HCT116 (cell line): ENCODE results near the gene AGRP. TPM values are rescaled to one million over a fixed set of nuclear protein-coding genes. Genes with fewer than 3 reads are reported as not detected.

Experiments used
- ATAC-seq: fragments of 200-7000 bp; cut with Tn5 transposase; 2 replicates; pipeline ENCODE4 v1.9.1; 2020; ENCODE audit warnings: mild to moderate bottlenecking, moderate library complexity
- BruUV-seq: library from RNA; stranded (reverse); fragments of 400-500 nt; replicated peaks from 2 replicates; lab custom pipeline; 2021; lab: Mats Ljungman, UMichigan
- CTCF ChIA-PET: fragments of 300-600 bp; sonication (Branson Sonifier 250); formaldehyde crosslinking; loops from one replicate; lab custom pipeline; 2021; ENCODE audit warnings: antibody characterized with exemption; lab: Charles Lee
- POLR2A ChIA-PET: fragments of 300-600, 350-600 bp; sonication (Branson Sonifier 250); formaldehyde crosslinking; loops from one replicate; lab custom pipeline; 2021; ENCODE audit warnings: antibody characterized with exemption; lab: Charles Lee
- RAD21 ChIA-PET, 2 experiments: fragments of 300-600 bp; sonication (Branson Sonifier 250); formaldehyde crosslinking; loops; one replicate each; lab custom pipeline; 2023; ENCODE audit warnings: low total read pairs in 2 of 2; ENCODE audit not compliant: uncharacterized antibody in 2 of 2, unreplicated experiment in 2 of 2, low non-redundant PET in 1 of 2; lab: Charles Lee
- DNase-seq: peaks from one replicate; pipeline ENCODE4 v3.0.0-alpha.2; 2010; ENCODE audit warnings: low read depth, low spot score
- H2AFZ ChIP-seq: fragments of 200-600 bp; shearing (Covaris generic), sonication (generic); 2 replicates; pipeline ENCODE4 v1.6.1; 2017; ENCODE audit warnings: low read depth, mixed run types, mixed read lengths, antibody characterized with exemption, low read length; ENCODE audit not compliant: poor library complexity, severe bottlenecking
- H3K27ac ChIP-seq: 2 replicates; pipeline ENCODE4 v1.5.1; 2012; ENCODE audit warnings: low read depth, low read length
- H3K27me3 ChIP-seq: fragments of 200-600 bp; sonication (generic); 2 replicates; pipeline ENCODE4 v1.6.1; 2016; ENCODE audit warnings: mixed run types, low read length, mixed read lengths; ENCODE audit not compliant: insufficient read depth
- H3K36me3 ChIP-seq, 2 experiments: fragments of 200-500 bp in 1 of 2; fragments of 200-600 bp in 1 of 2; sonication (Bioruptor generic) in 1 of 2; sonication (generic) in 1 of 2; 2 replicates each; pipeline versions ENCODE4 v1.5.1 to v1.6.1; 2014 to 2016; ENCODE audit warnings: low read length in 2 of 2, inconsistent platforms in 1 of 2, mixed read lengths in 1 of 2, mixed run types in 1 of 2; ENCODE audit not compliant: insufficient read depth in 2 of 2, control insufficient read depth in 1 of 2
- H3K4me1 ChIP-seq, 2 experiments: fragments of 200-600 bp in 1 of 2; sonication (generic) in 1 of 2; 2 replicates each; pipeline versions ENCODE4 v1.5.1 to v1.6.1; 2012 to 2017; ENCODE audit warnings: low read length in 2 of 2, inconsistent platforms in 1 of 2, mild to moderate bottlenecking in 1 of 2, mixed read lengths in 1 of 2, mixed run types in 1 of 2, moderate library complexity in 1 of 2; ENCODE audit not compliant: insufficient read depth in 2 of 2, control insufficient read depth in 1 of 2
- H3K4me2 ChIP-seq: fragments of 200-600 bp; sonication (generic); 2 replicates; pipeline ENCODE4 v1.6.1; 2017; ENCODE audit warnings: mixed run types, low read length, mixed read lengths
- H3K4me3 ChIP-seq, 2 experiments: fragments of 200-600 bp in 1 of 2; sonication (generic) in 1 of 2; replicated peaks in 1 of 2; 2 replicates each; pipeline ENCODE4 v1.5.1; 2011 to 2016; ENCODE audit warnings: low read length in 2 of 2, control low read depth in 1 of 2, low read depth in 1 of 2, mild to moderate bottlenecking in 1 of 2, mixed read lengths in 1 of 2, mixed run types in 1 of 2
- H3K79me2 ChIP-seq: fragments of 200-600 bp; sonication (generic); 2 replicates; pipeline ENCODE4 v1.6.1; 2017; ENCODE audit warnings: mild to moderate bottlenecking, mixed run types, low read length, moderate library complexity, mixed read lengths; ENCODE audit not compliant: insufficient read depth
- H3K9ac ChIP-seq: fragments of 200-600 bp; sonication (generic); 2 replicates; pipeline ENCODE4 v1.6.1; 2016; ENCODE audit warnings: low read length, mixed read lengths
- H3K9me2 ChIP-seq: fragments of 200-600 bp; sonication (generic), shearing (Covaris generic); 2 replicates; pipeline ENCODE4 v1.6.1; 2017; ENCODE audit warnings: mixed run types, mild to moderate bottlenecking, moderate library complexity; ENCODE audit not compliant: insufficient read depth
- H3K9me3 ChIP-seq, 2 experiments: fragments of 200-500 bp in 1 of 2; fragments of 200-600 bp in 1 of 2; sonication (Bioruptor generic) in 1 of 2; sonication (generic) in 1 of 2; 2 replicates each; pipeline ENCODE4 v1.6.1; 2014 to 2017; ENCODE audit warnings: low read length in 2 of 2, mixed read lengths in 2 of 2, inconsistent platforms in 1 of 2, low read depth in 1 of 2, mild to moderate bottlenecking in 1 of 2, mixed run types in 1 of 2, moderate library complexity in 1 of 2; ENCODE audit not compliant: control insufficient read depth in 1 of 2, insufficient read depth in 1 of 2
- H4K20me1 ChIP-seq: fragments of 200-600 bp; sonication (generic), shearing (Covaris generic); 2 replicates; pipeline ENCODE4 v1.6.1; 2017; ENCODE audit warnings: mixed run types, mild to moderate bottlenecking, moderate library complexity; ENCODE audit not compliant: insufficient read depth
- CBX3 ChIP-seq: IDR thresholded peaks from 2 replicates; pipeline ENCODE4 v1.6.1; 2012; ENCODE audit warnings: low read depth
- CTCF ChIP-seq, 3 experiments: fragments of 200-600 bp in 1 of 3; sonication (generic) in 1 of 3; IDR thresholded peaks in 2 of 3; conservative IDR thresholded peaks in 1 of 3; 2 replicates each; pipeline ENCODE4 v1.5.1; 2012 to 2017; ENCODE audit warnings: low read depth in 2 of 3, low read length in 2 of 3, antibody characterized with exemption in 1 of 3, borderline replicate concordance in 1 of 3, control low read depth in 1 of 3, mild to moderate bottlenecking in 1 of 3, mixed read lengths in 1 of 3, mixed run types in 1 of 3, moderate library complexity in 1 of 3; ENCODE audit not compliant: insufficient read depth in 1 of 3
- JUND ChIP-seq: IDR thresholded peaks from 2 replicates; pipeline ENCODE4 v1.6.1; 2012
- MAX ChIP-seq: IDR thresholded peaks from 2 replicates; pipeline ENCODE4 v1.6.1; 2012
- POLR2AphosphoS5 ChIP-seq: IDR thresholded peaks from 2 replicates; pipeline ENCODE4 v1.6.1; 2011; ENCODE audit warnings: mild to moderate bottlenecking, low read depth, low read length, moderate library complexity
- RAD21 ChIP-seq: IDR thresholded peaks from 2 replicates; pipeline ENCODE4 v1.6.1; 2012; ENCODE audit warnings: low read depth, mild to moderate bottlenecking
- REST ChIP-seq: IDR thresholded peaks from 2 replicates; pipeline ENCODE4 v1.6.1; 2012; ENCODE audit warnings: low read depth
- YY1 ChIP-seq: IDR thresholded peaks from 2 replicates; pipeline ENCODE4 v1.6.1; 2011; ENCODE audit warnings: low read length, low read depth, moderate library complexity, mild to moderate bottlenecking; ENCODE audit not compliant: insufficient replicate concordance; ENCODE audit errors: extremely low read depth
- intact Hi-C: fragments of 100-400 bp; cut with micrococcal nuclease; formaldehyde crosslinking; loops from 2 replicates; pipeline ENCODE4 v1.10.0; 2022
- total RNA-seq: library from RNA; stranded (reverse); gene quantifications from one replicate; pipeline ENCODE4 v1.2.1, GENCODE V29; 2021; ENCODE audit not compliant: unreplicated experiment

AGRP gene
- total RNA-seq, 1 experiment from 2014 or later: not detected

GRCh38 chr16:67521095-67521804 lies 37.9 kb upstream of the AGRP start:
- peak overlapping the region; percentile 95 for H3K4me2 ChIP-seq
- peaks cover 0 to 29% of the 10 kb centered on the region in 2 experiments; a peak in 2 of 4 replicates for H3K4me1 ChIP-seq
- peak overlapping the region; percentile 32 to 60 for H3K4me3 ChIP-seq
- CTCF ChIA-PET: interaction anchor here (0.6 to 2.5 kb wide), 57 partner anchors 10 to 696 kb away, joined by 3 to 37 read pairs (median 5); partner anchors contain the start of genes ACD, ATP6V0D1, C16orf86 and CARMIL2
- H3K9ac ChIP-seq: peak overlapping the region; percentile 62
- RAD21 ChIA-PET: interaction anchor here (0.6 to 1.1 kb wide), 6 partner anchors 27 to 811 kb away, joined by 3 to 9 read pairs (median 3); partner anchors contain the start of genes DDX28 (in 1 of the 2) and DUS2 (in 1 of the 2)
- DNase-seq: peak; percentile 93
- H4K20me1 ChIP-seq: no peaks in the 10 kb centered on the region
- intact Hi-C loops: loop anchor here (1.0 to 10.0 kb wide), 6 partner anchors 41 to 714 kb away; partner anchors contain the start of genes CTCF, CTRL, ESRP2 and PSMB10
- TF ChIP-seq CBX3 (0 out of 2 replicates have a peak, but pooled peaks have one; percentile 72), RAD21 (peak; percentile 95), REST (no peak), YY1 (peak; percentile 52), MAX (peak; percentile 26; the same call in 1 of the 2 replicates), JUND (no peak), POLR2AphosphoS5 (peak; percentile 62), CTCF (IDR thresholded peaks at IDR 0.05 in 2 of 3, conservative IDR thresholded peaks at IDR 0.05 in 1 of 3; ENCODE audit: borderline replicate concordance in 1 of 3, insufficient read depth in 1 of 3, low read depth in 2 of 3, low read length in 2 of 3) (peak; percentile 84 to 99 (median 99))
- TF ChIP-seq, all 23 proteins: peak for 6
- no peaks in the 10 kb centered on the region for H3K9me3 ChIP-seq
- H3K27ac ChIP-seq: peak overlapping the region; percentile 64
- POLR2A ChIA-PET: interaction anchor here (1.3 to 1.4 kb wide), 2 partner anchors 41 to 139 kb away, joined by 4 to 5 read pairs; partner anchors contain the start of gene ACD
- no peaks in the 10 kb centered on the region for H3K79me2 ChIP-seq
- H3K27me3 ChIP-seq: no peaks in the 10 kb centered on the region
- H2AFZ ChIP-seq: peak overlapping the region; percentile 98
- ATAC-seq: peak; percentile 91
- no peaks in the 10 kb centered on the region for H3K9me2 ChIP-seq
- BruUV-seq: no TSS peak
- H3K36me3 ChIP-seq: no peaks in the 10 kb centered on the region
